B cell (primary cell): Measurements from ENCODE around the gene KPNB1. TPM values are rescaled to one million over a fixed set of nuclear protein-coding genes. Genes with fewer than 3 reads are reported as not detected.

Experiments
- ATAC-seq: fragments of 200-7000 bp; cut with Tn5 transposase; one replicate; pipeline ENCODE4 v1.10.0; 2021; ENCODE audit warnings: low read depth, mild to moderate bottlenecking, moderate number of reproducible peaks, moderate library complexity
- CTCF ChIA-PET: fragments of 350-600 bp; sonication (Branson Sonifier 250); formaldehyde crosslinking; loops from one replicate; lab custom pipeline; 2021; ENCODE audit warnings: antibody characterized with exemption, inconsistent platforms; lab: Charles Lee
- POLR2A ChIA-PET: fragments of 350-600 bp; sonication (Branson Sonifier 250); formaldehyde crosslinking; loops from one replicate; lab custom pipeline; 2021; ENCODE audit warnings: antibody characterized with exemption; lab: Charles Lee
- DNase-seq: peaks from one replicate; pipeline ENCODE4 v3.0.0; 2013
- H2AFZ ChIP-seq: 2 replicates; pipeline ENCODE4 v1.6.1; 2012; ENCODE audit warnings: mild to moderate bottlenecking, low read depth, low read length; ENCODE audit not compliant: insufficient read depth, poor library complexity, severe bottlenecking
- H3K27ac ChIP-seq, 2 donors: 1 replicate in 1 of 2; 2 replicates in 1 of 2; pipeline ENCODE4 v1.5.1; 2012 to 2013; ENCODE audit warnings: low read length in 2 of 2, mild to moderate bottlenecking in 2 of 2, moderate library complexity in 1 of 2
- H3K27me3 ChIP-seq, 4 experiments: fragments of 200-600 bp in 1 of 4; sonication (generic) in 1 of 4; replicated peaks in 1 of 4; 1 replicate in 2 of 4; 2 replicates in 2 of 4; pipeline versions ENCODE4 v1.6.1 to v1.7.0; 2013 to 2016; ENCODE audit warnings: low read length in 3 of 4, mild to moderate bottlenecking in 2 of 4, mixed read lengths in 1 of 4, moderate library complexity in 1 of 4; ENCODE audit not compliant: insufficient read depth in 4 of 4, control insufficient read depth in 3 of 4; ENCODE audit errors: control extremely low read depth in 1 of 4
- H3K36me3 ChIP-seq, 2 experiments: replicated peaks in 1 of 2; 1 replicate in 1 of 2; 2 replicates in 1 of 2; pipeline versions ENCODE4 v1.6.1 to v1.7.1; 2013; ENCODE audit warnings: low read length in 1 of 2; ENCODE audit not compliant: insufficient read depth in 2 of 2, control insufficient read depth in 1 of 2; ENCODE audit errors: control extremely low read depth in 1 of 2, extremely low read depth in 1 of 2
- H3K4me1 ChIP-seq, 2 donors: fragments of 200-600 bp in 1 of 2; sonication (generic) in 1 of 2; 1 replicate in 1 of 2; 2 replicates in 1 of 2; pipeline versions ENCODE4 v1.5.1 to v1.6.1; 2013 to 2017; ENCODE audit warnings: low read length in 2 of 2; ENCODE audit not compliant: control insufficient read depth in 2 of 2, insufficient read depth in 2 of 2
- H3K4me2 ChIP-seq: replicated peaks from 2 replicates; pipeline ENCODE3; 2012; ENCODE audit warnings: mild to moderate bottlenecking, low read depth, low read length; ENCODE audit not compliant: poor library complexity, severe bottlenecking
- H3K4me3 ChIP-seq, 5 experiments: fragments of 200-600 bp in 1 of 5; sonication (generic) in 1 of 5; 1 replicate in 3 of 5; 2 replicates in 2 of 5; pipeline versions ENCODE4 v1.5.1 to v1.7.0; 2011 to 2016; ENCODE audit warnings: low read length in 4 of 5, mild to moderate bottlenecking in 4 of 5, low read depth in 2 of 5, control low read depth in 1 of 5, moderate library complexity in 1 of 5; ENCODE audit not compliant: insufficient read depth in 1 of 5; ENCODE audit errors: control extremely low read depth in 1 of 5, extremely low read depth in 1 of 5
- H3K79me2 ChIP-seq: fragments of 200-600 bp; sonication (generic); one replicate; pipeline ENCODE4 v1.6.0; 2016; ENCODE audit warnings: low read length; ENCODE audit not compliant: control insufficient read depth, insufficient read depth
- H3K9ac ChIP-seq: fragments of 200-600 bp; sonication (generic); 2 replicates; pipeline ENCODE4 v1.6.1; 2017; ENCODE audit warnings: mild to moderate bottlenecking, low read length, moderate library complexity
- H3K9me3 ChIP-seq, 3 donors: one replicate each; pipeline versions ENCODE4 v1.6.1 to v1.7.1; 2013; ENCODE audit warnings: low read length in 2 of 3; ENCODE audit not compliant: control insufficient read depth in 2 of 3, insufficient read depth in 1 of 3; ENCODE audit errors: control extremely low read depth in 1 of 3
- H4K20me1 ChIP-seq: 2 replicates; pipeline ENCODE4 v1.6.0; 2012; ENCODE audit warnings: mild to moderate bottlenecking, low read length; ENCODE audit not compliant: insufficient read depth, control insufficient read depth, poor library complexity, severe bottlenecking
- H3K27ac Mint-ChIP-seq: one replicate; pipeline ENCODE4 v1.8.0; 2021; ENCODE audit warnings: mixed read lengths
- H3K27me3 Mint-ChIP-seq: one replicate; pipeline ENCODE4 v1.8.0; 2021; ENCODE audit warnings: mixed read lengths
- H3K4me1 Mint-ChIP-seq: one replicate; pipeline ENCODE4 v1.8.0; 2021; ENCODE audit warnings: mixed read lengths
- H3K4me3 Mint-ChIP-seq: one replicate; pipeline ENCODE4 v1.8.0; 2021; ENCODE audit warnings: mixed read lengths
- H3K9me3 Mint-ChIP-seq: one replicate; pipeline ENCODE4 v1.8.0; 2022; ENCODE audit warnings: mixed read lengths; ENCODE audit not compliant: insufficient read depth
- CTCF ChIP-seq: fragments of 200-600 bp; IDR thresholded peaks from one replicate; pipeline ENCODE4 v1.8.0; 2022; ENCODE audit warnings: antibody characterized with exemption, mild to moderate bottlenecking
- EZH2 ChIP-seq: IDR thresholded peaks from 2 replicates; pipeline ENCODE4 v1.6.1; 2012; ENCODE audit warnings: borderline replicate concordance, low read depth, mild to moderate bottlenecking, moderate library complexity, low read length; ENCODE audit not compliant: insufficient read depth, poor library complexity, severe bottlenecking
- WGBS: methylation state at CpG from one replicate; pipeline ENCODE4 v1.1.5; 2013; ENCODE audit warnings: missing lambda C conversion rate; ENCODE audit not compliant: insufficient coverage; 5-methylcytosine and 5-hydroxymethylcytosine counted together
- intact Hi-C: fragments of 100-400 bp; cut with micrococcal nuclease; formaldehyde crosslinking; loops from one replicate; pipeline ENCODE4 v1.10.0; 2022
- polyA plus RNA-seq: library from polyadenylated mRNA; depleted of rRNA; stranded (reverse); fragments of >200 nt; gene quantifications from 2 replicates; pipeline ENCODE4 v1.2.3, GENCODE V29; 2012
- total RNA-seq, 2 donors: library from RNA; stranded (reverse); fragments of 120-200 nt in 1 of 2; gene quantifications; 1 replicate in 1 of 2; 2 replicates in 1 of 2; pipeline versions ENCODE4 v1.2.3 to v1.2.4, GENCODE V29; 2013 to 2022

Gene KPNB1
- total and polyA plus RNA-seq, 2 donors (not counting 1 experiment from before 2014, with no cell fraction given) = 60.6 to 278 TPM

GRCh38 chr17:47705536-47706530 is 56.1 kb downstream of the KPNB1 start:
- TF ChIP-seq CTCF = no peak
- no peak for TF ChIP-seq EZH2
- CTCF ChIA-PET = interaction anchor here (0.9 to 2.6 kb wide), 4 partner anchors 10 to 36 kb away, joined by 4 to 12 read pairs (median 8); partner anchors contain the start of gene TBX21
- H3K4me2 ChIP-seq = peak overlapping the region; percentile 39
- H3K9me3 ChIP-seq = no peaks in the 10 kb centered on the region
- intact Hi-C loops = no loop called here
- H3K4me3 Mint-ChIP-seq = peak overlapping the region; percentile 44
- no peaks in the 10 kb centered on the region for H3K9me3 Mint-ChIP-seq
- H3K36me3 ChIP-seq = no peaks in the 10 kb centered on the region
- H3K27ac Mint-ChIP-seq = peak overlapping the region; percentile 80
- peaks cover 51 to 69% of the 10 kb centered on the region in 2 donors for H3K4me1 ChIP-seq
- H3K9ac ChIP-seq = no peak overlapping the region
- H3K4me3 ChIP-seq = no peak overlapping the region
- peak overlapping the region in 1 of 2 donors; percentile 4 for H3K27ac ChIP-seq
- H3K27me3 Mint-ChIP-seq = no peaks in the 10 kb centered on the region
- ATAC-seq = no peak
- no peaks in the 10 kb centered on the region for H3K79me2 ChIP-seq
- H2AFZ ChIP-seq = peak overlapping the region; percentile 12
- POLR2A ChIA-PET = interaction anchor here (1.1 kb wide), 1 partner anchor 13 kb away, joined by 5 read pairs; no protein-coding TSS in a partner anchor
- no peaks in the 10 kb centered on the region for H4K20me1 ChIP-seq
- no peak for DNase-seq
- WGBS = 68% methylated on average over 8 of the region's 12 CpGs
- H3K4me1 Mint-ChIP-seq = peaks cover 62% of the 10 kb centered on the region
- H3K27me3 ChIP-seq = no peaks in the 10 kb centered on the region
